OCI-LY1 (cell line): ENCODE data around the gene TEDC2.

Source experiments
- CTCF ChIP-seq: fragments of 200-600 bp; sonication (generic), shearing (Covaris generic); IDR thresholded peaks from 2 replicates; pipeline ENCODE4 v1.5.1; 2017; ENCODE audit warnings: mild to moderate bottlenecking, antibody characterized with exemption, low read length, moderate library complexity, mixed read lengths
- EZH2 ChIP-seq: fragments of 200-600 bp; sonication (generic), shearing (Covaris generic); IDR thresholded peaks from 2 replicates; pipeline ENCODE4 v1.8.0; 2017; ENCODE audit warnings: borderline replicate concordance, mixed run types, mild to moderate bottlenecking, antibody characterized with exemption, low read length, moderate library complexity, mixed read lengths

DNA sequence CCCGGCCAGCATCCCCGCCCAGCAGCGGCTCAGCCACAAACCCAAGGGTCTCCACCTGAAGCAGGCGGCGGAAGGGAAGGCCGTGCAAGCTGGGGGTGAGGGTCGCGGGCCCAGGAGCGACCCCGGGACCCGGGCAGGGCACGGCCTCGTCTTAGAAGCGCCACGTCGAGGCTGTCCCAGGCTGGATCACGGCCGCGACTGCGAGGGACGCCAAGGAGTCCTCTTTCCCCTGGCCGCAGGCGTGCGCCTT, 31.2 kb upstream of the TEDC2 start:
- no peak for TF ChIP-seq CTCF
- no peak for TF ChIP-seq EZH2
